M059J (cell line): ENCODE data around the gene LAMB1. TPM values are rescaled to one million over a fixed set of nuclear protein-coding genes. Genes with fewer than 3 reads are reported as not detected.
"Not testable (repeated sequence)": the region's sequence is repeated elsewhere in the genome, so short reads cannot be mapped to it uniquely, and the experiment has no call there.

ENCODE experiments used
- DNase-seq: peaks from one replicate; pipeline ENCODE4 v3.0.0-alpha.2; 2012; ENCODE audit warnings: low read depth
- total RNA-seq: library from RNA; depleted of rRNA; stranded (reverse); fragments of >200 nt; shearing (Covaris generic); gene quantifications from 2 replicates; pipeline ENCODE4 v1.2.3, GENCODE V29; 2014

Gene LAMB1
- total RNA-seq, 1 experiment from 2014 or later: 225 TPM

DNA sequence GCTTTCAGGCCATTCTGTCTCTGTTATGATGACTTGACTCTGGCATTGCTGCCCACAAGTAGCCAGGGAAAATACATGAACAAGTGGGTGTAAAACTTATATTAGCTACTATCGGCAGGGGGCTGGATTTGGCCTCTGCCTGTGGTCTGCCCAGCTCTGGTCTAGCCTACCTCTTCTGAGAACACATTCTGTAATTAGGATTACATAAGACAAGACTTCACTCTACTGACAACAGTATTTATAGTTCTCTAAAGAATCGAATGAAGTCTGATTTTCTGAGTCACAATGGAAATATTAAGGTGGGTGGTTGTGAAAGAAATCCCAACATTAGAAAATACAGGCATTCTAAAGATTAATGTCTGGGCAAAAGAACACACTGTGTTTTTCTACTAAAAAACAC is 56.5 kb downstream of the LAMB1 start:
- DNase-seq: no peak

DNA sequence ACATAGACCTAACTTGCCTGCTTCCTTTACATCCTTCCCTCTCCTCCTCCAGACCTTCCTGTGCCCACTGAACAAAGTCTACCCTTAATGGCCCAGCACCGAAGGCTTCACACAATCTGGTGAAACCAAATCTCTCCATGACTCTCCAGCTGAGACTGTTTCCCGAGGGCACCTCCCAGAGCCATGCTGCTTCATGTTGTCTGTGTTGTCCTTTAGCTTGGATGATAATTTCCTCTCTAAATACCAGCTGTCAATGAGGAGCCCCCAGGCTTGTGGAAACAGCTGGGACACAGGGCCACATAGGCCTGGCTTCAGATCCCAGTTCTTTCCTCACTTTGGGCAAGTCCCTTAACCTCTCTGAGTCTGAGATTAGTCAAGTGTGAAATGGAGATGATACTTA is 57.6 kb downstream of the LAMB1 start:
- DNase-seq: no peak

DNA sequence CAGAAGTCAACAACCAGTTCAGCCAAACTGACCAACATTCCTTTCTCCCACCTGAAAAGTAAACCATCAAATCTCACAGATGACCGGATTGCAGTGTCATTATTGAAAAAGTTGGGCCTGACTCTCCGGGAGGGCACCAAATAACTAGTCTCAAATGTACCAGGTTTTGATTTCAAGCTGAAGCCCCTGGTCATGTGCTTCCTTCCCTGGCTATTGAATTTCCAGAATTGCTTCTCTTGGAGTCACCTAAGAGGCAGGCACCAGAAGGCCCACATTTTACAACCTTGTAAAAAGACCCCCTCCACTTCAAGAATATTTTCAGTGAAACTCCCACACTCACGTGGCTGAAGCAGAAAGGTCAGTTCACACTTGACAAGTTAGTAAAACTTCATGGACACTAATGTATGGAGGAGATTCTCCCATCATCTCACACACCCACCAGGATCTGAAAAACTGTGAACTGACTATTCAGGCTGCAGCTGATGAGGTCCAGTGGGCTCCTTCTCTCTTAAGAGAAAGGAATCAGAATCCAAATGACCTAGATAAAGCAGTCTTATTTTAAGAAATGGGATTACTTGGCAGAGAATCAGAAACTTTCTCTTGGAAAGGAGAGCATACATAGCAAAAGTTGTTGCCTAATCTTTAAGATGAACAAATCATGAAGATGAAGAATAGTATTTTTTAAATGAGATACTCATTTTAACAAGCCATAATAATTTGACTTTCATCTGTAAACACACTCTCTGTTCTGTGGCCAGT is 58.4 kb downstream of the LAMB1 start:
- DNase-seq: no peak

DNA sequence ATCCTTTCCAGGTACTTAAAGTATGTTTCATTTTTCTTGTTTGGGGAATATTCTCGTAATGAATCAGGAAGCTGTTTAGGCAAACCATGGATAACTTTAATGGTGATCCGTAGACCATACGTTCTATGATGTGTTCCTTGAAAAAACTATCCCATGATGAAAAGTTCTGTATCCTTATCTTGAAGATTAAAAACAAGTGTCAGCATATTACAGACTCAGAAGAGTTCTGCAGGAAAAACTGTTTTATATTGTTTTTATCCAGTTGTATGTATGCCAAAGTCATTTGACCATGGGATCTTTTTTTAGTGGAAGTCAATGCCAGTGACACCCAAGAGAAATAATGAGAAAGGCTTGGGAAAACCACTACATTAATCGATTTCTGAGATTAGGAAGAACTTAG is 59.9 kb downstream of the LAMB1 start:
- no peak for DNase-seq

DNA sequence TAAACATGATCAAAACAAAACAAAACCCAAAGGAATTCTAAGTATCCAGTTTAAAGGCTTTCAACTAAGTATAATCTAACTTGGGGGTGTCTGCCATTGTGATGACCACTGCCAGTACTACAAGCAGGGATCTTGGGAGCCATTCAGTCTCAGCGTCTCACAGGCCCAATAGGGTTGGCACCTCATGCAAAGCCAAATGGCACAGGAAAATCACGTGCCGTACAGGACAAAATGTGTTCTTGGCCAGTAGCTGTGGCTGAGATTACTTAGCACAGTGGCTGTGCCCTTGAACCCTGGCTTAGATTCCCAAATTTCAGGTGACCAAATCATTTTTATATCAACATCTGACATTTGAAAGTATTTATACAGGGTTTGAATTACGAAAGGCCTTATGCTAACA is 62.0 kb downstream of the LAMB1 start:
- peak; percentile 14 for DNase-seq

DNA sequence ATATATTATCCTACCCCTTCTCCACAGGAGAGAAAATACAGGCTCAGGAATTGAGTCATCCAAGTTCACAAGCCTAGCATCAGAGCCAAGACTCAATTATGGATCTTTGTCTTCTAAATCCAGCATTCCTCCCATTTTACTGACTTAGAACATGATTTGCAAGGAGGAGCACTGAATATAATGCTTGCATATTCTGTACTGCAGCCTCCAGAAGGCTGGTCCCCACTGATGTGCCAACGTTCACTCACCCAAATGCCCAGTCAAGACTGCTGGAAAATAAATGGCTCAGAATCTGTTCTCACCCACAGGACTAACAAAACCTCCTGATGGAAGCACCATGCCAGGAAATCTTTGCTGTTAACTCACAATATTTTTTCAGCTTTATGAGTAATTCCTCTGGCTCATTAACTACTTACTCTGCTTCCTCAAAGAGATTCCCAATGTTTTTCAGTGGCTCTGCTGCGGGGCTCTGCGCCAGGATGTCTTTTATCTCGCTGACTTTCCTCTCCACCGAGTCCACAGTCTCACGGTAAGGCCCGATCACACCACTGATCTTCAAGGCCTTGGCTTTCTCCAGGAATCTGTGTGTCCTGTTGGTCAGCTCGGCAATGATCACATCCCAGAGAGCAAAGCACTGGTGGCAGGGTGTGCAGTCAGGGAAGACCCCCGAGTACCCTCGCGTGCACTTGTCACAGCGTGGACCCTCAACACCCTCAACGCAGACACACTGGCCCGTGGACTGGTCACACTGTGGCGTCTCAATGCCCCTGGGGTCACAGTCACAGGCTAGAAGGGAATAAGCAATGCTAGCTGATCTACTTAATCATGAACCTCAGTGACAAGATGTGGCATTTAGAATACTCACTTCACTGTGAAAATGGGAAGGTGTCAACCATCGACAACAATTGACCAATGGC is 63.1 kb downstream of the LAMB1 start:
- DNase-seq: peak; percentile 93

DNA sequence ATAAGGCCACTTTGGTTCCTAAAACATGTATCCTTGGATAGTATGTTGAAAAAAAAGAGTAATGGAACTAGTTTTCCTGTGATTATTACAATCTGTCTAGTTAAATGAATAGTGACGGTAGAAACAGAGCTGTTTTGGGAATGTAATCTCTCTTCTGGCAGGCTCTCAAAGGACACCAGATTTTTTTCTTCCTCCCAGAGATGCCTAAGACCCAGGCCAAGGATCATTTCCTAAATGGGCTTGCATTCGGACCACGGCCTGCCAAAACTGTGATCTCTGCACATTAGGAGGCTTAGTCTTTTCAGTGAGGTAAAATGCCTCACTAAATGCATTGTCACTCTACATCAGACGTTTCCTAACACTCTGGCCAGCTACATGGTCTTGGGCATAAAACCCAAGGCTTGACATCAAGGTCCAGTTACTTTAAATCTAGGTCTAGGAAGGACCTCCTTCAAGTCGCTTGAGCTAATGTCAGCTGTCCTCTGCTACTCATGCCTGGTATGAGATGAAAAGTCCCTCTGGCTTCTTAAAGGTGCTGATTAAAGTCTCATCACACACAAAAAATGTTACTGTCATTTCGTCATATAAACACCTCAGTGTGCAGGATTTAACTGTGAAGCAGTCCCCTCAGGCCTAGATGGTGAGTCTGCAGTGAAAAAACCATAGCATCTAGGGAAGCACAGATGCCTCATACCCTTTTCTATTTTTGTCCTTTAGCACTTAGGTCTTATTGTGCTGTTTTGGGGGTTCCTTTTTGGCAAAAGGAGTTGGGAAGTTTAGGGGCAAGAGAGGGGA is 64.3 kb downstream of the LAMB1 start:
- peak; percentile 79 for DNase-seq

DNA sequence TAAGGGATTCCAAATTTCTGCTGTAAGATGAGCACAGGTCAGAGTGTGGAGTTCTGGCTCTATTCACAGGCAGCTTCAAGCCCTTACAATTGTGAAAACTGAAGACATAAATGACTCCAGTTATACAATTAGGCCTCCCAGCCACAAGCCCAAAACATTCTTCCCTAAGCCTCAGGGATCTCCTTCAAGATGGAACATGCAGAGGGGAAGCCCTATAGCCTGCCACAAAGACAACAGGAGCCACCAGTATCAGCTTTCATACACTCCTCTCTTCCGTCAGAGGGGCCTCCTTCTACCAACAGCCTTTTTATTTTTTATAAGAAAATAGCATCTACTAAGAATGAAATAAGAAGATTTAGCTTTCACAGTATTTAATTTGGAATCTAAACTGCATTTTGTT is 65.4 kb downstream of the LAMB1 start:
- no peak for DNase-seq

DNA sequence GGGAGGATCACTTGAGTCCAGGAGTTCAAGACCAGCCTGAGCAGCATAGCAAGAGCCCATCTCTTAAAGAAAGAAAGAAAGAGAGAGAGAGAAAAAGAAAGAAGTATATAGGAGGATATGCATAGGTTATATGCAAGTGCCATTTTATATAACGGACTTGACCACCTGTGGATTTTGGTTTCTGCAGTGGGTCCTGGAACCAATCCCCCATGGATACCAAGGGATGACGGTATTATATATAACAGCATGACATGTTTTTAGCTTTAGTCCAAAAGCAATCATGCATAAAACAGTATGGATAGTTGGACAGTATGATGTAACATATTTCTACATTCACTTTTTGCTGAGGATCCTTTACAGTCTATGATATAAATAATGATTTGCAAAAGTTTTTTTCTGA is 66.6 kb downstream of the LAMB1 start:
- DNase-seq: no peak

DNA sequence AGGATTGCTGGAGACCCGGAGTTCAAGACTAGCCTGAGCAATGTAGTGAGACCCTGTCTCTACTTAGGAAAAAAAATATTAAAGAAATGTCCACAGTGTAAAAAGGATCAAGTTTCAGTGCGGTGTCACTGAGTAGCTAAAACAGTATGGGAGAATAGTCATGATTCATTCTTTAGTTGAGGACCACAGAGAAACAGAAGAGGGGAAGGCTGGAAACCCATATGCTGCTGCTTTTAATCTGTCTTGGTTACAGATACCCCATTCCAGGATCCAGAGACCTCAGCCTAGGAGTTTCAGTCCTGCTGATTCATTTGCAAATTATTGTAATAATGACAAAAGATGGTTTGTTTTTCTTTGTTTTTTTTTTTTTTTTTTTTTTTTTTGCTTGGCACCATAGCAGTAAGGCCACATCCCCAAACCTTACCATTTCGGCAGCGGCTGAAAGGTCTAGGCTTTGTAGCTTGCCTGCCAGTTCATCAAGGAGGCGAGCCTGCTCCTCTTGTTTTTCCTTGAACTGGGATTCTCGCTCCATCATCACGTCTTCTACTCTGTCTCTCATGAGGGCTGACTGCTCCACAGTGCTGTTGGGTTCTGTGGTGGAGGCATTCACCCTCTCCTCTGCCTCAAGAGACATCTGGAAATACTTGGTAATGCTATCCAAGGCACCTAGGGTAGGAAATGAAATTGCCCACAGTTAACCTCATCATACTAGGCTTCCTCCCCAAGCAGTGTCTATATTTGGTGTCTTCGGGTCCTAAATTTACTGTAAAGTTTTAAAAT is 67.8 kb downstream of the LAMB1 start:
- DNase-seq: peak; percentile 81

DNA sequence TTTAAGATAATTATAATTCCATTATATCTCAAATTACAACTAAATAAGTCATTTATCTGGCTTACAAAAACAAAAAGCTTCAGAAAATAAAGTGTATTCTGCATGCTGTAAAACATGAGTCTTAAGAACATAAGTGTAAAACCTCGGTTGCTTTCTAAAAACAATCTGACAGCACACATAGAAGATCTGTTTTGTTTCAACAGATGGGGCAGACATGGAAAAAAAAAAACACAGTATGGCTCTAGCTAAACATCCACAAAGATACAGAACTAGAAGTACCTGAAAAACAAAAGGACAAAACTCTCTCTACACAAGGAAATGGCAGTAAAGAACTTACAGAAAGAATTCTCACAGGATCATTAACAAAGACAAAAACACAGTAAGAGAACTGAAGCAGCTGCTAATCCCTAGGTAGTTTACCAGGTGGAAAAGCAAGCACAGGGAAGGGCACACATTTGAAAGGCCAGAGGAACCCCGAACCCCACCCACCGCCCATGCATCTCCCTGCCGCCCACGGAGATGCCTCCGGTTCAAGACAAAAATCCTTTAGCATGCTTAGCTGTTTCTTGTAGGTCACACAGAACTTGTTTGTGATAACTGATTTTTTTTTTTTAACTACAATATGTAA is 69.5 kb downstream of the LAMB1 start:
- DNase-seq: no peak

DNA sequence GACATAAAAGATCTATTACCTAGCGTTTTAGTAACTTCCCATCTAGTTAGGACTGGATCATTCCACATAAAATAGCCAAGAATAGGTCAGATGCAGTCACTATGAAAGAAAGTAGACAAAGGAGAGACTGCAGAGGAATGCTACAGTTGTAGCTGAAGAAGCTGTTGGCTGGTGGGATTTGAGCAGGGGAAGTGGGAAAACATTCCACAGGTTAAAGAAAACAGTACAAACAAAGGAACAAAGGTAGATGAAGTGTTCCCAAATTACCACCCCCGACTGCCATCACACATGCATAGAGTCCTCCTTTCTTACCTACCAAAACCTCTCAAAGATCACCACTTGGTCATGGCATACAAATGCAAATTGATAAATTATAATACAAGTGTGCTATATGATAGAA is 70.2 kb downstream of the LAMB1 start:
- no peak for DNase-seq

DNA sequence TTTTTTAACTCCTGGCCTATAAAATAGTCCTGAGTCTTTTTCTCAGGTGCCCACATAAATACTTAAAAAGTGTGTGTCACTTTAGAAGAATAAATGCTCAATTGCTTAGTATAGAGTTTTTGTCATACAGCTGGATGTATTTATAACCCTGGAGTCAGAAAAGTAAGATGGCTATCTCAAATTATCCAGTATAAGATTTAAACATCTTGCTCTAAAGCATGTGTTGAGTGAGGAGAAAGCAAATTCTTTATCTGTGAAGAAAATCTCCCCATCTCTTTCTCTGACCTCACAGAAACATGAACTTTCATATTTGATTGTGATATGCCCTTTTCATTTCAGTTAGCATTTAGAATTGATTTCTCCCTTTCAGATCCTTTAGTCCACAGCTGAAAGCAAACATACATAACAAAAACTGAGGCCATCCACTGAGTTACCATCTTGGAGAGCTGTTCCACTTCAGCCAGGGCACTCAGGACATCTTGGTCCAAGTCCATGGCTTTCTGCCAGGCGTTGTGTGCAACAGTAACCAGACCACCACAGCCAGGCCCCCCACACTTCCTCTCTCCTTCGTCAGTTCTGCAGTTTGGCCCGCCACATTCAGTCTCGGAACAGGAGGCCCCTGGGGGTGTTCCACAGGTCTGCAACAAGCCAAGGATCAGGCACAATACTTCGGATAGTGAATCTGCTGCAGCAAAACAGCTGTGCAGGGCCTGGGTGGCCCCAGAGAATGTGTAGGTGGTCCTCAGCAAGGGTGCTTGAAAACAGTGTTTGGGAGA is 71.0 kb downstream of the LAMB1 start:
- no peak for DNase-seq

DNA sequence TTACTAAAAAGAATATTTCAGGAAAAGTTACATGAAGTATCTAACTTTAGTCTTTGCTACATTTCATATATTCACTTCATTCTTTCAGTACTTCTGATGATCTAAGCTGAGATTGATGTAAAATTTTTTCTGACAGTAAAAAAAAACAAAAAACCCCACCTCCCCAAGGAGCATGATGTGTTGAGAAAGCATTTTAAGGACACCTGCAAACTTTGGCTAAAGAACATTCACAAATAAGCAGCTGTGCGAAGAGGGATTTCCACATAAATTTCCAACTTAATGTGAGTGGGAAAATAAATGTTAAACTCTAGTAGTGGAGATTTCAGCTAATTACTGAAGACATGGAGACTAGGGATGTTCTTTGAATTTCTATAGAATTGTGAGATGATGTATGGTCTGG is 76.5 kb downstream of the LAMB1 start:
- DNase-seq: no peak

DNA sequence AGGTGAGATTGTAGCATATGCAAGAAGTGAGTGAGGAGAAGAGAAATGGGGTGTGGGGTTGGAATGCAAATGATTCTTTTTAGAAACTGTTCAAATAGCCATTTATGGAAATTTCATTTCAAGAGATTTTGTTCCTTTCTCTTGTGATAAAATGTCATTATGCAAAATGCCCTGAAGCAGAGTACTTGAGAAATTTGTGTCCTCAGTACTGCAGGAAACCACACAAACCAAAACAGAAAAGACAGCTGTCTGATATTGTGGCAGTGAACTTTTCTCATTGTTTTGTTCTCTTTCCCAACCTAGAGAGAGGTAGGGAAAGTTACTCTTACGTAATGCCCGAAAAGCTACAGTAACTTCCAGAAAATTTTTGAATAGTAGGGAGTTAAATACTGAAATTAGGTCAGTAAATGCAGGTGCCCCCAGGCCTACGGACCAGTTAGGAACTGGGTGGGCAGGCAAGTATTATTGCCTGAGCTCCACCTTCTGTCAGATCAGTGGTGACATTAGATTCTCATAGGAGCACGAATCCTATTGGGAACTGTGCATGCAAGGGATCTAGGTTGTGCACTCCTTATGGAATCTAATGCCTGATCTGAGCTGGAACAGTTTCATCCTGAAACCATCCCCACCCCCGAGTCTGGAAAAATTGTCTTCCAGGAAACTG is 78.0 kb downstream of the LAMB1 start:
- peak; percentile 75 for DNase-seq

DNA sequence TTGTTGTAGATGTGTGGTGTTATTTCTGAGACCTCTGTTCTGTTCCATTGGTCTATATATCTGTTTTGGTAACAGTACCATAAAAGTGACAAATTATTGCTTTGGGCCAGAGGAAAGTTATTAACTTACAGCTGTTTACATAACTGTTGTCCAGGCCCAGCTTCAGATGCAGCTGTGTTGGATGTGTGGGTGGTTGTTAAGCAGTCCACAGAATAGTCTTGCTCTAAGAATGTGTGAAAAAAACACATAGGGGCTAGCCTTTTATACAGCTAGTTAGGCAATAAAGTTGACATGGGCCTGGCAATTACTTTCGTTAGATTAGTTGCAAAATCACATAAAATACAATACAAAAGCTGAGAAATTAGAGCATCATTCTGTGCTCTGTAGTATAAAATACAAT is 80.1 kb downstream of the LAMB1 start:
- DNase-seq: no peak

DNA sequence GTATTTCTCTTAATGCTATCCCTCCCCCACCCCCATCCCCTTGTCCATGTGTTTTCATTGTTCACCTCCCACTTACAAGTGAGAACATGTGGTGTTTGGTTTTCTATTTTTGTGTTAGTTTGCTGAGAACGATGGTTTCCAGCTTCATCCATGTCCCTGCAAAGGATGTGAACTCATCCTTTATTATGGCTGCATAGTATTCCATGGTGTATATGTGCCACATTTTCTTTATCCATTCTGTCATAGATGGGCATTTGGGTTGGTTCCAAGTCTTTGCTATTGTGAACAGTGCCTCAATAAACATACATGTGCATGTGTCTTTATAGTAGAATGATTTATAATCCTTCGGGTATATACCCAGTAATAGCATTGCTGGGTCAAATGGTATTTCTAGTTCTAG is 81.1 kb downstream of the LAMB1 start:
- DNase-seq: not testable (repeated sequence)

DNA sequence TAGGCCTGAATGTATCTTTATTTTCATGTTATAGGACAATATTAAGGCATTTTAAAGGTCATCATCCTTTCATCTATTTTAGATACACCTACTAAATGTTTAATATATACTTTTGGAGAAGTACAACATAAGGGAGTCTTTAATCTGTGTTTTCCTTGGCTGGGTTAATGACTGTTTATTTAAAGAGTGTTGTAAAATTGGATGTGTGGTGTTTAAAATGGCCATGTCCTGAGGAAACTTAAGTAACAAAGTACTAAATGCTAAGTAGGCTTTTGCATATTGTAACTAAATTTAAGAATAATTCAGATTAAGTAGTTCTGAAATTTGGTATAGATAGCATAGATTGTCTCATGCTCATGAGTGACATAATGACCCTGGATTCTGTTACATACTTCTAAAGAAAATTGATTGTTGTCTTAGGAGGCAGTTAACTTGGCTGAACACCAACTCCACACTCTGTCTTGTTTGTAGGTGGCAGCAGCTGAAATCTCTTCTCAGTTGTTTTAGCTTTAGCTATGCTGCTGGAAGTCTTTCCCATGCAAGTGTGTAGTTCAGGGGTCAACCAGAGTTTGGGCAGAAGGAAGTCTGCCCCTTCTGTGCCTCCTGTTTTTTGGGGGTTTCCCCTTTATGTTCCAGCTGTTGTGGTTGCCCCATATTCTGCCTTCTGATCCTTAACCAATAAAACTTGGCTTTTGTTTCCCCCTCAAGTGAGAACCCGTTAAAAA is 82.8 kb downstream of the LAMB1 start:
- DNase-seq: peak; percentile 30

DNA sequence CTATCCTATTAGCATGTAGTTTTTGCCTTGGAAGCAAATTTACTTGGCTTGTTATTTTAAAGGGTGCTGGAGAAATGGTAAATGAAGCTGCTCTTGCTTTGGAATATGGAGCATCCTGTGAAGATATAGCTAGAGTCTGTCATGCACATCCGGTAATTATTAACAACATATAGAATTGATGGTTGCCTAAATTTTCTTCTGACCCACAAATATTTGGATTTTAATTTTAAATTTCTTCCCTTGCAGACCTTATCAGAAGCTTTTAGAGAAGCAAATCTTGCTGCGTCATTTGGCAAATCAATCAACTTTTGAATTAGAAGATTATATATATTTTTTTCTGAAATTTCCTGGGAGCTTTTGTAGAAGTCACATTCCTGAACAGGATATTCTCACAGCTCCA is 84.0 kb downstream of the LAMB1 start:
- no peak for DNase-seq
